CD4-positive, alpha-beta T cell treated with Interleukin-15 for 1 hour (primary cell): Measurements from ENCODE around the gene FGD4.
A peak's percentile ranks its signal among the peaks of the same experiment; 100 is the strongest.

ENCODE experiments used
- DNase-seq: peaks from one replicate; pipeline ENCODE4 v3.0.0-alpha.2; 2020

FGD4 gene

DNA sequence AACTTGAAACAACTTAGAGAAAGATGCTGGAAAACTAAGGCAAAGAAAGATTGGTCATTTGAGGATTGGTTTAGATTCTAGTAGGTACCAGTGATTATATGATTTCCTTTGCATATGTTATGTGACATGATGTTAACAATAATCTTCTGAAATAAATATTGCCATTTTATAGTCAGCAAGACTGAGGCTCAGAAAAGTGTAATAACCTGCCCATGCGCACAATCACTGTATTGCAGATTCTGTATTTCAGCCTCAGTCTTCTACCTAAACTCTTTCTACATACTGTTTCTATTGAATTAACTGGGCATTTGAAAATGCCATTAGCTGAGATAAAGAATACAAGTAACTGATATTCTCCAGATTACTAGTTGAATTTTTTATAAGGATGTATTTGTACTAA is 61.3 kb downstream of the FGD4 start:
- DNase-seq, result no peak

GRCh38 chr12:32462908-32463307 is 63.5 kb downstream of the FGD4 start:
- DNase-seq, result no peak

DNA sequence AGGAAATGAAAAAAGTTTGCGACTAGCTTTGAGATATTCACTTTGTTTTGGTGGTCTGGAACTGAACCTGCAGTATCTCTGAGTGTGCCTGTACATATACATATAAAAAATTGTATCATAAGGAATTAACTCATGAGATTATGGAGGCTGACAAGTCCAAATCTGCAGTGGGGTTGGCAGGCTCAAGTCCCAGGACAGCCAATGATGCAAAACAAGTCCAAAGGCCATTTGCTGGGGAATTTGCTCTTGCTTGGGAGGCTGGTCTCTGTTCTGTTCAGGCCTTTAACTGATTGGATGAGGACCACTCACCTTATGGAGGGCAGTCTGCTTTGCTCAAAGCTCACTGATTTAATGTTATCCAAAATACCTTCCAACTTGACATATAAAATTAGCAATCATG is 66.8 kb downstream of the FGD4 start:
- DNase-seq, result no peak

GRCh38 chr12:32466986-32467711 is 67.8 kb downstream of the FGD4 start:
- DNase-seq, result no peak

DNA sequence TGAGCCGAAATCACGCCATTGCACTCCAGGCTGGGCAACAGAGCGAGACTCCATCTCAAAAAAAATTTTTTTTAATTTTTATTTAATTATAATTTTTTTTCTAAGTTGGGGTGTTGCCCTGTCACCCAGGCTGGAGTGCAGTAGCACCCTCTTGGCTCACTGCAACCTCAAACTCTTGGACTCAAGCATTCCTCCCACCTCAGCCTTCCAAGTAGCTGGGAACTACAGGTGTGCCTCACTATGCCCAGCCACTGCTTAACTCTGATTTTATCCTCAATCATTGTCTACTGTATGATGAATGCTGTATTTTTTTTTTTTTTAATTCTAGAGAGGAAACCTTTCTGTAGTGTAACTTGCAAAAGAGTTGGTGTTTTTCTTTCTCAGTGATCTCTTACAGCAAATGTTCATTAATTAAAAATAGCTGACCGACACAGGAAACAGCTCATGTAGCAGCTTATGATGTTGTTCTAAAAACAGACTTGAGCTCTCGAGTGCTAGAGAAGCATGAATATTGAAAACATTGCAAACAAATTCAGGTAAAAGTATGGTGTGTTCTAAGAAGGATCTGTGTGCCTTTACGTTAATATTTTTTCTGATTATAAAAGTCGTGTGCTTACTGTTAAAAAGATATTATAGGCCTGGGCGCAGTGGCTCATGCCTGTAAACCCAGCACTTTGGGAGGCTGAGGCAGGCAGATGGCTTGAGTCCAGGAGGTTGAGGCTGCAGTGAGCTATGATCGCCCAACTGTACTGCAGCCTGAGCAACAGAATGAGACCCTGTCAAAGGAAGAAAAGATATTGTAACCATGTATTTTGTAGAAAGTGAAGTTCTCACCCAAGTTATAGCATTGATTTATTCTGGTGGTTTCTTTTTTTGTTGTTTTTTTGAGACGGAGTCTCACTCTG is 68.9 kb downstream of the FGD4 start:
- no peak for DNase-seq

DNA sequence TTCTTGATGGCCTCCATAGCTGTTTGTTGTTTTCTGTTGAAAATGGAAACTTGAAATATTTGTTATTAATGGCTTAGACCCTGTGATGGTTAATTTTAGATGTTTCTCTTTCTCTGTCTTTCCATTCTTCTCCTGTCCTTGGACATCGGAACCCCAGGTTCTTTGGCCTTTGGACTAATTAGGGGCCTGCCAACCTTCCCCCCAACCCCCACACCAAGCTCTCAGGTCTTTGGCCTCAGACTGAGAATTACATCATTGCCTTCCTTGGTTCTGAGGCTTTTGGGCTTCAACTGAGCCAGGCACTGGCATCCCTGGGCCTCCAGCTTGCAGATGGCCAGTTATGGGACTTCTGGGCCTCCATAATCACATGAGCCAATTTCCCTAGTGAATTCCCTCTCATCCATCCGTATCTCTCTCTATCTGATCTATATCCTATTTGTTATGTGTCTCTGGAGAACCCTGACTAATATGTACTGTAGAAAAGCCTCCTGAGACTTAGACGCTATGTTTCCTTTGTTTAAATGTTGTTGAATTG is 71.6 kb downstream of the FGD4 start:
- DNase-seq, result no peak

DNA sequence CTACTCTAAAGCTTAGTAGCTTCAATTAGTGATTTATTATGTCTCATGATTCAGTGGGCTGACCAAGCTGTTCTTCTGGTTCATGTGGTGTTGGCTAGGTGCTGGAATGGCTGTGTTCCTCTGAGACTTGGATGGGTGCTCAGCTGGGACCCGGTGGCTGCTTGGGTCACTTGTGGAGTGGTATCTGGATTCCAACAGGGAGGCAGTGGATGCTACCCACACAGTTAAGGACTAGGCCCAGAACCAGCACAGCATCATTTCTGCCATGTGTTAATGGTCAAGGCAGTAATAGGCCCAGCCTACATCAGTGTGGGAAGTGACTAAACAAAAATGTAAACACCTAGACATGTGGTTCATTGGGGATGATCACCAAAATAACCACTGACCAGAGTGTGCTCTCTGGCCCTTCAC is 72.2 kb downstream of the FGD4 start:
- DNase-seq, result no peak

GRCh38 chr12:32475724-32476123 is 76.4 kb downstream of the FGD4 start:
- no peak for DNase-seq

- DNase-seq, result no peak
Measured at GRCh38 chr12:32476446-32476845, 77.1 kb downstream of the FGD4 start.

DNA sequence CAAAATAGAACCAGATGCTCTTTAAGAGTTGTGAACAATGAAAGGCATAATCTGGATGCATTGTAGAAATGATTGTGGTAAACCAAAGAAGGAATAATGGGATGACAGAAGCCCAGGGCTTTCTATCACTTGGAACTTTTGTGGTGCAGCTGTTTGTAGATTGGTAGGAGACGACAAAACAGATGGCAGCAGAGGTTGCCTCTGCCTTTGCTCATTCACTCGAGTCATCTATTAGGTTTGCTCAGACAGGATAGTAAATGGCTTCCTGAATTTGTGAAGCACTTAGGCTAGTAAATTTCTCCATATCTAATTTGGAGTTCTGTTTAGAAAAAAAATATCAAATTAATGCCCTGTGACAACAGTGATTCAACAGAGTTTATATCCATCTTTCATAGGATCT is 78.4 kb downstream of the FGD4 start:
- DNase-seq, result no peak

- DNase-seq, result no peak
Measured at GRCh38 chr12:32478166-32478565, 78.8 kb downstream of the FGD4 start.

DNA sequence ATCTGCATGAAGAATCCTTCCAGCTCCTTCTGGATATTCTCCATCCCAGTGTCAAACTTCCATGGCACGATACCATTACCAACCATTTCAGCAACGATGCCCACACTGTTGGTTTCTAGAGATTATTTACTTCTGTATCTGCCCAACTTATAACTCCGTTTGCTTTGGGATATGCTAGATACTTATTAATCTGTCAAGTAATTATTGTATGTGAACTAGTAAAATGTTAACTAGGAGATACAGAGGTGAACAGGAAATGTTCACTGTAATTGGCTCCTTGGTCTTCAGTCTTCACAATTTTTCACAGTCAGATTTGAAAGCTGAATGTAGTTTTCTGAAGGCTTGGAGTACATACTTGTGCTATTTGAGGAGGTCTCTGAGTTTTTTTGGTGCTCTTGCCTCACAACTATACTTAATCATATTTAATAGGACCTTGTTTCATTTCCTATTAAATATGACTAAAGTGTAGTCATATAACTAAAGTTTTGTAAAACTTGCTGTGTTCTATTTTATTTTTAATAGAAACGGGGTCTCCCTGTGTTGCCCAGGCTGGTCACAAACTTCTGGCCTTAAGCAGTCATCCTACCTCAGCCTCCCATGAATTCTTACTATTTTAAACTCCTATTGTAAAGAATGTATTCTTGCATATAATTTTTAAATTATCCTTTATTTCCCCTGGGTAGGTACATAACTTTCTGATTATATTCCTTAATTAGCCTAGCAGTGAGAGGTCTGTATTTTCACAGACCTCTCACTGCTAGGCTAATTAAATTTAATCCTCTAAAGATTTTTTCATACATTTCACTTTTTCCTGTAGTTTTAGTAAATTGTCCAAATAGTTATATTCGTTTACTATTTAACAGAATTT is 79.7 kb downstream of the FGD4 start:
- no peak for DNase-seq

- DNase-seq, result no peak
Measured at GRCh38 chr12:32482226-32482625, 82.9 kb downstream of the FGD4 start.

- DNase-seq, result peak; percentile 30
Measured at GRCh38 chr12:32483499-32483898, 84.1 kb downstream of the FGD4 start.

- DNase-seq, result no peak
Measured at GRCh38 chr12:32483993-32484392, 84.6 kb downstream of the FGD4 start.

GRCh38 chr12:32486158-32486557 is 86.8 kb downstream of the FGD4 start:
- no peak for DNase-seq

DNA sequence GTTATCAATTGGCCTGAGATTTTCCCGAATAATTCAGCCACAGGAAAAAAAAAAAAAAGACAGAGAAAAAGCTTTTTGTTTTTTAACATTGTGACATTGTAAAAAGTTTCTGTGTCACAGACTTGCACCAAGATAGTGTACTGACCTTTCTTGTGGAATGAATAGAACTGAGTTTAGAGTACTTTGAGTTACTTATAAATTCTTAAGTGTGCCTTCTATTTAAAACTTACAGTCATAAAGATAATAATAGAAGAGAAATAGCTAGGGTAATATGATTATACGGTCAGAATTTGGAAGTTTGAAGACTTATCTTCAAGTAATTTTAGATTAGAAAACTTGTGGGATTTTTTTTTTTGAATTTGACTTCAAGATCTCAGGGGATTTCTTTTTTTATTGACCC is 88.8 kb downstream of the FGD4 start:
- DNase-seq, result no peak

DNA sequence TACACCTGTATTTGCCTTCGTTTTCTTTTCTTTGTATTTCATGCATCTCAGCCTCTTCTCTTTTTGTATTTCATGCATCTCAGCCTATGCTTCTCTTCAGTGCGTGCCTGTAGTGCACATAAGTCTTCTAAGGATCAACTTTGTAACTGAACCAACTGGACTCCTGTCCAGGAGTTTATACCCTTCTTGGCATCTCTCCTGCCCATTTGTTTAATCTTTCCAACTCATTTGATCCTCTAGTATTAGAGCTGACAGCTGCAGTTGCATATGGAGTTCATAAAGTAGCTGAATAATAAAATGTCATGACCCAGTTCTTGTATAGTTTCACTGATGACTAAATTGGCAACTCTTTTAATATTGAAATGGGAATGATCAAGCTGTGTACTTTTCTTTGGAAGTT is 89.7 kb downstream of the FGD4 start:
- DNase-seq, result no peak

DNA sequence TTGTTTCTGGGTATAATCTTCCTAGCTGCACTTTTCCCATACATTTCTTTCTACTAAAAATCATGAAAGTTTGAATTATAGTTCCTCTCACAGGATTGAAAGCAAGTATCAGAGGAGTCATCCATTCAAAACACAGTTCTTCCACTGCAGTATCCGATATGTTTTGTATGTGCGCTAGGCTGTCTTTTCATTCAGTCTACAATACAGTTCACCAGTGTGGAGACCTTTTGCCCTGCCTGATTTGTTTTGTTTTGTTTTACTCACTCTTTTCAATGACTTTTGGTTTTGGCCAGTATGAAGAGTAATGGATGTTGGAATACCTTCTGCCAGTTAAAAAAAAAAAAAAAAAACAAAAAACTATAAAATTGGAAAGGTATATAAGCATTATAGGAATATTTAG is 91.4 kb downstream of the FGD4 start:
- DNase-seq, result no peak

- DNase-seq, result no peak
Measured at GRCh38 chr12:32493282-32493681, 93.9 kb downstream of the FGD4 start.

- DNase-seq, result no peak
Measured at GRCh38 chr12:32494656-32495055, 95.3 kb downstream of the FGD4 start.

- DNase-seq, result no peak
Measured at GRCh38 chr12:32496946-32497345, 97.6 kb downstream of the FGD4 start.

- DNase-seq, result no peak
Measured at GRCh38 chr12:32497864-32498263, 98.5 kb downstream of the FGD4 start.
